ENCODE results near the gene OSBPL10.
"Not testable (repeated sequence)": the region's sequence is repeated elsewhere in the genome, so short reads cannot be mapped to it uniquely, and the experiment has no call there.

OSBPL10 gene

GRCh38 chr3:31804251-31805051, 176.6 kb downstream of the OSBPL10 start:
- DNase-seq = no peak

- DNase-seq = no peak
These were observed 177.9 kb downstream of the OSBPL10 start for GRCh38 chr3:31802981-31803740.

GRCh38 chr3:31800436-31800835, 180.6 kb downstream of the OSBPL10 start:
- no peak for DNase-seq

GRCh38 chr3:31798840-31799239, 182.2 kb downstream of the OSBPL10 start:
- DNase-seq = no peak

- no peak for DNase-seq
These were observed 187.2 kb downstream of the OSBPL10 start for GRCh38 chr3:31793821-31794220.

GRCh38 chr3:31791090-31791430, 190.0 kb downstream of the OSBPL10 start:
- DNase-seq = no peak

GRCh38 chr3:31790193-31791089, 190.6 kb downstream of the OSBPL10 start:
- DNase-seq = no peak

GRCh38 chr3:31789429-31789828, 191.6 kb downstream of the OSBPL10 start:
- DNase-seq = no peak

- DNase-seq = no peak
These were observed 195.3 kb downstream of the OSBPL10 start for GRCh38 chr3:31785734-31786133.

GRCh38 chr3:31785286-31785685, 195.8 kb downstream of the OSBPL10 start:
- DNase-seq = no peak

- DNase-seq = not testable (repeated sequence)
These were observed 197.2 kb downstream of the OSBPL10 start for GRCh38 chr3:31783851-31784250.

- DNase-seq = not testable (repeated sequence)
These were observed 198.8 kb downstream of the OSBPL10 start for GRCh38 chr3:31782306-31782705.

GRCh38 chr3:31779514-31779913, 201.5 kb downstream of the OSBPL10 start:
- DNase-seq = no peak

- no peak for DNase-seq
These were observed 203.2 kb downstream of the OSBPL10 start for GRCh38 chr3:31777887-31778286.

- DNase-seq = no peak
These were observed 204.0 kb downstream of the OSBPL10 start for GRCh38 chr3:31777092-31777491.

GRCh38 chr3:31776016-31776415, 205.0 kb downstream of the OSBPL10 start:
- DNase-seq = no peak

- no peak for DNase-seq
These were observed 205.7 kb downstream of the OSBPL10 start for GRCh38 chr3:31775383-31775782.

- DNase-seq = no peak
These were observed 208.1 kb downstream of the OSBPL10 start for GRCh38 chr3:31772758-31773473.

GRCh38 chr3:31772272-31772671, 208.8 kb downstream of the OSBPL10 start:
- no peak for DNase-seq

GRCh38 chr3:31770822-31771326, 210.2 kb downstream of the OSBPL10 start:
- no peak for DNase-seq

- DNase-seq = peak; percentile 13
These were observed 212.5 kb downstream of the OSBPL10 start for GRCh38 chr3:31768479-31769125.

GRCh38 chr3:31767920-31768319, 213.1 kb downstream of the OSBPL10 start:
- DNase-seq = no peak

Data from activated effector memory CD4-positive, alpha-beta T cell treated with Interleukin-2 at 50 U/mL for 16 hours (primary cell).